Measurements from ENCODE around the gene SRGAP2B. TPM values are rescaled to one million over a fixed set of nuclear protein-coding genes. Genes with fewer than 3 reads are reported as not detected.
"Not testable (repeated sequence)": the region's sequence is repeated elsewhere in the genome, so short reads cannot be mapped to it uniquely, and the experiment has no call there.

The SRGAP2B gene
- 57.2 and 69.1 TPM in 2 replicates for total RNA-seq (2021)
- Bru-seq, nascent RNA: percentile 82 among the genes with signal in this experiment
- percentile 68 among the genes with signal in this experiment for BruChase-seq, experiment 1, labeled RNA remaining after a 2-hour chase
- BruChase-seq, experiment 2, labeled RNA remaining after a 6-hour chase: percentile 63 among the genes with signal in this experiment
- long read RNA-seq, partial matches to known transcripts: 0 of 7 reads
- long read RNA-seq, other reads (novel, unspliced or antisense): 6 of 7 reads

GRCh38 chr1:145095284-145096057 lies at the start of gene SRGAP2B, which contains the start of gene FAM72D:
Gene SRGAP2B (minus strand): TSS chr1:145095328. CDS start chr1:145092901, 2,427 bp downstream.
Gene FAM72D (plus strand): TSS chr1:145095974. CDS start chr1:145096848, 874 bp downstream.
- BruUV-seq (replicated peaks); H4K20me1 ChIP-seq (ENCODE audit: insufficient read depth); H3K27me3 ChIP-seq (ENCODE audit: insufficient read depth, low read depth); H3K36me3 ChIP-seq (ENCODE audit: low read depth); H3K9me3 ChIP-seq (ENCODE audit: insufficient read depth, low read depth); H3F3A ChIP-seq (ENCODE audit: insufficient read depth, low read depth); H2AFZ ChIP-seq; CTCF ChIA-PET; H3K4me1 ChIP-seq (replicated peaks; ENCODE audit: insufficient read depth); H3K79me2 ChIP-seq (ENCODE audit: low read depth); H3K9me2 ChIP-seq (ENCODE audit: insufficient read depth); POLR2A ChIA-PET (ENCODE audit: unreplicated experiment); DNase-seq; intact Hi-C loops (cut with micrococcal nuclease; ENCODE audit: unreplicated experiment); H3K27ac ChIP-seq: not testable (repeated sequence)
- Histone ChIP-seq H3K4me2 (peak within 1 kb of the TSS; percentile 62; the same call in 1 of the 2 replicates), H3K4me3 (peak within 1 kb of the TSS; percentile 51; the same call in 1 of the 2 replicates)

GRCh38 chr1:145144264-145144913 lies 49.3 kb upstream of the SRGAP2B start:
- DNase-seq; BruUV-seq (replicated peaks); H3F3A ChIP-seq (ENCODE audit: insufficient read depth, low read depth); H3K36me3 ChIP-seq (ENCODE audit: low read depth); H2AFZ ChIP-seq; H3K79me2 ChIP-seq (ENCODE audit: low read depth); CTCF ChIA-PET; intact Hi-C loops (cut with micrococcal nuclease; ENCODE audit: unreplicated experiment); H4K20me1 ChIP-seq (ENCODE audit: insufficient read depth); H3K9me3 ChIP-seq (ENCODE audit: insufficient read depth, low read depth); H3K4me3 ChIP-seq; H3K27me3 ChIP-seq (ENCODE audit: insufficient read depth, low read depth); H3K4me2 ChIP-seq; H3K27ac ChIP-seq; H3K4me1 ChIP-seq (replicated peaks; ENCODE audit: insufficient read depth); POLR2A ChIA-PET (ENCODE audit: unreplicated experiment); H3K9me2 ChIP-seq (ENCODE audit: insufficient read depth): not testable (repeated sequence)

- H3K4me2 ChIP-seq; CTCF ChIA-PET; H3F3A ChIP-seq (ENCODE audit: insufficient read depth, low read depth); H3K4me3 ChIP-seq; DNase-seq; H2AFZ ChIP-seq; H3K4me1 ChIP-seq (replicated peaks; ENCODE audit: insufficient read depth); H4K20me1 ChIP-seq (ENCODE audit: insufficient read depth); H3K27me3 ChIP-seq (ENCODE audit: insufficient read depth, low read depth); POLR2A ChIA-PET (ENCODE audit: unreplicated experiment); H3K9me2 ChIP-seq (ENCODE audit: insufficient read depth); H3K9me3 ChIP-seq (ENCODE audit: insufficient read depth, low read depth); BruUV-seq (replicated peaks); H3K79me2 ChIP-seq (ENCODE audit: low read depth); intact Hi-C loops (cut with micrococcal nuclease; ENCODE audit: unreplicated experiment); H3K36me3 ChIP-seq (ENCODE audit: low read depth); H3K27ac ChIP-seq: not testable (repeated sequence)
Measured at GRCh38 chr1:145140549-145140948, 45.4 kb upstream of the SRGAP2B start.

- H3K27me3 ChIP-seq (ENCODE audit: insufficient read depth, low read depth); BruUV-seq (replicated peaks); CTCF ChIA-PET: not testable (repeated sequence)
Measured at GRCh38 chr1:145134476-145134875, 39.3 kb upstream of the SRGAP2B start.

GRCh38 chr1:145128697-145129469 lies 33.8 kb upstream of the SRGAP2B start:
- CTCF ChIA-PET; H3K4me2 ChIP-seq; BruUV-seq (replicated peaks); H3F3A ChIP-seq (ENCODE audit: insufficient read depth, low read depth); H3K9me3 ChIP-seq (ENCODE audit: insufficient read depth, low read depth); H3K4me3 ChIP-seq; H3K27ac ChIP-seq; H3K9me2 ChIP-seq (ENCODE audit: insufficient read depth); H3K79me2 ChIP-seq (ENCODE audit: low read depth); H2AFZ ChIP-seq; H4K20me1 ChIP-seq (ENCODE audit: insufficient read depth); POLR2A ChIA-PET (ENCODE audit: unreplicated experiment); intact Hi-C loops (cut with micrococcal nuclease; ENCODE audit: unreplicated experiment); H3K36me3 ChIP-seq (ENCODE audit: low read depth); H3K4me1 ChIP-seq (replicated peaks; ENCODE audit: insufficient read depth); H3K27me3 ChIP-seq (ENCODE audit: insufficient read depth, low read depth): not testable (repeated sequence)
- DNase-seq: peak in 1 of 2 experiments; percentile 5

More at GRCh38 chr1:145134476-145134875, 39.3 kb upstream of the SRGAP2B start:
- intact Hi-C loops (cut with micrococcal nuclease; ENCODE audit: unreplicated experiment); H3K9me3 ChIP-seq (ENCODE audit: insufficient read depth, low read depth); POLR2A ChIA-PET (ENCODE audit: unreplicated experiment); H3K4me1 ChIP-seq (replicated peaks; ENCODE audit: insufficient read depth); H3K4me3 ChIP-seq; H3K36me3 ChIP-seq (ENCODE audit: low read depth); H3K79me2 ChIP-seq (ENCODE audit: low read depth); H3K27ac ChIP-seq; DNase-seq; H3K4me2 ChIP-seq; H2AFZ ChIP-seq; H4K20me1 ChIP-seq (ENCODE audit: insufficient read depth); H3F3A ChIP-seq (ENCODE audit: insufficient read depth, low read depth); H3K9me2 ChIP-seq (ENCODE audit: insufficient read depth): not testable (repeated sequence)

GRCh38 chr1:145127144-145127543 lies 32.0 kb upstream of the SRGAP2B start:
- H4K20me1 ChIP-seq (ENCODE audit: insufficient read depth); H3K9me2 ChIP-seq (ENCODE audit: insufficient read depth); H3K36me3 ChIP-seq (ENCODE audit: low read depth); H3K27me3 ChIP-seq (ENCODE audit: insufficient read depth, low read depth); H3K4me1 ChIP-seq (replicated peaks; ENCODE audit: insufficient read depth); H3F3A ChIP-seq (ENCODE audit: insufficient read depth, low read depth); intact Hi-C loops (cut with micrococcal nuclease; ENCODE audit: unreplicated experiment); BruUV-seq (replicated peaks); H3K4me3 ChIP-seq; H2AFZ ChIP-seq; H3K4me2 ChIP-seq; H3K27ac ChIP-seq; H3K9me3 ChIP-seq (ENCODE audit: insufficient read depth, low read depth); POLR2A ChIA-PET (ENCODE audit: unreplicated experiment); CTCF ChIA-PET; H3K79me2 ChIP-seq (ENCODE audit: low read depth); DNase-seq: not testable (repeated sequence)

GRCh38 chr1:145125112-145125511 lies 30.0 kb upstream of the SRGAP2B start:
- H3K4me3 ChIP-seq; BruUV-seq (replicated peaks); H3K36me3 ChIP-seq (ENCODE audit: low read depth); H3F3A ChIP-seq (ENCODE audit: insufficient read depth, low read depth); H3K27me3 ChIP-seq (ENCODE audit: insufficient read depth, low read depth); DNase-seq; H4K20me1 ChIP-seq (ENCODE audit: insufficient read depth); H3K9me3 ChIP-seq (ENCODE audit: insufficient read depth, low read depth); CTCF ChIA-PET; H3K4me1 ChIP-seq (replicated peaks; ENCODE audit: insufficient read depth); H3K27ac ChIP-seq; H3K79me2 ChIP-seq (ENCODE audit: low read depth); H3K4me2 ChIP-seq; POLR2A ChIA-PET (ENCODE audit: unreplicated experiment); intact Hi-C loops (cut with micrococcal nuclease; ENCODE audit: unreplicated experiment); H3K9me2 ChIP-seq (ENCODE audit: insufficient read depth); H2AFZ ChIP-seq: not testable (repeated sequence)

Data from PC-9 (cell line).